ENCODE measurements around the gene PKNOX1.

DNA sequence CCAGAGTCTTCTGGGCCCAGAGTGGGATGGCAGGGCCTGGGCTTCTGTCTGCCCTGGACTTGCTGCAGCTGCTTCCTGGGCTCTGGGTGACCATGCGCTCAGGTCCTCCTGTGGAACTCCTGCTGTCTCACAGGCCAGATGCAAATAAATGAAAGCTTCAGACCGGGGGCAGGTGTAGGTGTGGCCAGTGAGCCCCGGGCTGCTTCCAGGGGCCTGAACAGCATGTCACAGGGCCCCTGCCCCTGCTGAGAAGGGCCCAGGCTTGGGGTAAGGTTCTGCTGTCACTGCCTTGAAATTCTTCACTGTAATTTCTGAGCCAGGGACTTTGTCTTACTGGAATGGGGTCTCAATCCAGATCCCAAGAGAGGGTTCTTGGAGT lies 2.5 kb upstream of the PKNOX1 start:
- TF ChIP-seq, protein P1, sequence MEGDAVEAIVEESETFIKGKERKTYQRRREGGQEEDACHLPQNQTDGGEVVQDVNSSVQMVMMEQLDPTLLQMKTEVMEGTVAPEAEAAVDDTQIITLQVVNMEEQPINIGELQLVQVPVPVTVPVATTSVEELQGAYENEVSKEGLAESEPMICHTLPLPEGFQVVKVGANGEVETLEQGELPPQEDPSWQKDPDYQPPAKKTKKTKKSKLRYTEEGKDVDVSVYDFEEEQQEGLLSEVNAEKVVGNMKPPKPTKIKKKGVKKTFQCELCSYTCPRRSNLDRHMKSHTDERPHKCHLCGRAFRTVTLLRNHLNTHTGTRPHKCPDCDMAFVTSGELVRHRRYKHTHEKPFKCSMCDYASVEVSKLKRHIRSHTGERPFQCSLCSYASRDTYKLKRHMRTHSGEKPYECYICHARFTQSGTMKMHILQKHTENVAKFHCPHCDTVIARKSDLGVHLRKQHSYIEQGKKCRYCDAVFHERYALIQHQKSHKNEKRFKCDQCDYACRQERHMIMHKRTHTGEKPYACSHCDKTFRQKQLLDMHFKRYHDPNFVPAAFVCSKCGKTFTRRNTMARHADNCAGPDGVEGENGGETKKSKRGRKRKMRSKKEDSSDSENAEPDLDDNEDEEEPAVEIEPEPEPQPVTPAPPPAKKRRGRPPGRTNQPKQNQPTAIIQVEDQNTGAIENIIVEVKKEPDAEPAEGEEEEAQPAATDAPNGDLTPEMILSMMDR (IDR thresholded peaks at IDR 0.05) = no peak
- TF ChIP-seq POLR2A (IDR thresholded peaks at IDR 0.05) = no peak

Data from esophagus squamous epithelium (tissue), 4 donors.